Measurements from ENCODE around the gene PPP3CA.

The PPP3CA gene

DNA sequence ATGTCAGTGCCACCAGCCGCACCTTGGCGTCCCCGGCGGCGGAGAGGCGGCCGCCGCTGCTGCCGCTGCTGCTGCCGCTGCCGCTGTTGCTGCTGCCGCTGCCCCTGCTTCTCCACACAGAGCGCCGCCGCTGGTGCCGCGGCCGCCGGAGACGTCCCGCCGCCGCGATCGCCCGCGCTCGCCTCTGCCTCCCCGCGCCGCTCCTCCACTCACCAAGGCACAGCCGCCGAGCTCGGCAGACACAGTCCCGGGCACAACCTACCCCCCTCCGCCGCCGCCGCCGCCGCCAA, at the start of gene PPP3CA:
PPP3CA (minus strand) TSS at position 260 of the 290 bp plus-strand sequence.
- DNase-seq: no peak

DNA sequence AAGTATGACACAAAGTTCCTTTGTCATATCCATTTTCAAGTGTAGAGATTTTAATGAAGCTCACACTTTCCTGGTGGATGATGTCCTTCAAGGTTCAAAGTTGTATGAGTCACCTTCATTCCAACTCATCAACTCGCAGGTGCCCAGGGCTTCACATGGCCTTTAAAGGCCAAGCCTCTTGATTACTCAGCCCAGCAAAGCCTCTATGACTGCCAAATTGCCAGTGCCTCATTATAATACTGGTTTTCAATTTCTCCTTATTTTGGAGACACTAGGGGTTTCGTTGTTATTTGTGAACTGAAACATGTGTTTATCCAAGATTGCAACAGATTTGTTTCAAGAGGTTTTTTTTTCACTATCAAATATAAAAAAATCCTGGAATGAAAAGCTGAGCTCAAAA, 45.9 kb upstream of the PPP3CA start:
- no peak for DNase-seq

DNA sequence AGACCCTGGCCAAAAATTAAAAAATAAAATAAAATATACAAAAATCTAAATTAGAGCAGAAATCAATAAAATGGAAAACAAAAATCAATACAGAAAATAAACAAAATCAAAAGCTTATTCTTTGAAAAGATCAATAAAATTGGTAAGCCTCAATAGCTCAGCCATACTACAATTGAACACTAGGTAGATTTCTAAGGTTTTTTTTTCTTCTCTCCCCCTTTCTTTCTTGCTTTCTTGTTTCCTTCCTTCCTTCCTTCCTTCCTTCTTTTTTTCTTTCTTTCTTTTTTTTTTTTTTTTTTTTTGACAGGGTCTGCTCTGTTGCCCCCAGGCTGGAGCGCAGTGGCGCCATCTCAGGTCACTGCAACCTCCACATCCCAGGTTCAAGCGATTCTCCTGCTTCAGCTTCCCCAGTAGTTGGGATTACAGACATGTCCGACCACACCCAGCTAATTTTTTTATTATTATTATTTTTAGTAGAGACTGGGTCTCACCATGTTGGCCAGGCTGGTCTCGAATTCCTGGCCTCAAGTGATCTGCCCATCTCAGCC, 23.4 kb upstream of the PPP3CA start:
- DNase-seq: no peak

DNA sequence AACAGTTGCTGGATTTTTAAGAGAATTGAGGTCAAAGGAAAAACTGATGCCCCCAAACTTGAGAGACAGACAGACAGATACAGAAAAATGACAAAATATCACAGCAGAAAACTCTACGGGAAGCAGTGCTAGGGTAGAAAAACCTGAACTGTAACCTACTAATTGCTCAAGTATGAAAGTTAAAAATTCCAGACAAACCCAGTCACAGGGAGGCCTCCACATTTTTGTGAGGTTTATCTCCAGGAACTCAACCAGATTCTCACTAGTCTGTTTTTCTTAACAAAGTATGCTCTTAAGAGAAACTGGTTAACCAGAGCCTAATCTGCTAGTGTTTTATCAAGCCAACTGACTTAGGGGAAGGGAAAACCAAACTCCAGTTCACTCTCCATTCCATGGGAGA, 19.9 kb upstream of the PPP3CA start:
- DNase-seq: no peak

DNA sequence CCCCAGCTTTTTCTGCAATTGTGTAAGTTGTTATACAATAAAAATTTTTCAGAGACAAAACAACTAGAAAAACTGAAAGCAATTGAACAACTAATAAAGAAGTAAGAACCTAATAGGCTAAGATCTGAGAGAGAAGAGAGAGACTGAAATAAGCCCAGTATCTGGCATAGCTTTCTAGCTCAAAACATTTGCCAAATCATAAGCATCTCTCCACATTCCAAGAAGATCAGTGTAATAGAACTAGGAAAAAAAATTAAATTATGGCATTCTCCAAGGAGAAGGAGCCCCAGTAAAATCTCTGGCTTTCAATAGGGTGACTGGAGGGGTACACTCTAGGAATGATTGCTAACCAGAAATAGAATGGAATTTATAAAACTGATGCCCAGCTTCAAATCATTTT, 19.0 kb upstream of the PPP3CA start:
- DNase-seq: no peak

DNA sequence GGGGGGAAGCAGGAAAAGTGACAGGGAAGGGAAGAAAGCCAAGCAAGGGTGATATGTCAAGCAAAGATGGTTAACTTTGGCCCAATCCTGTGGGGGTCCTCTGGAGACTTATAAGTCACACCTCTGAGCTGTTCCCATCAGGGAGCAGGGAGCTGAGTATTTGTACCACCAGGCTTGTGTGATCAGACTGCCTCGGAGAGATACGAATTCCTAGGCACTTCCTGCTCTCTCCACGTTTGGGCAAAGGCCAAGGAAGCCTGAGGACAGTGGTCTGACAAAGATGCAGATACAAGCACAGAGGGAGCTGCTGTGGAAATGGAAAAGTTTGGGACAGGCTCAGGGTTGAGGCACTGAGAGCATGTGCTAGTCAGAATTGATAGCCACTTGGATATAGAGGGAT, 10.4 kb upstream of the PPP3CA start:
- no peak for DNase-seq

DNA sequence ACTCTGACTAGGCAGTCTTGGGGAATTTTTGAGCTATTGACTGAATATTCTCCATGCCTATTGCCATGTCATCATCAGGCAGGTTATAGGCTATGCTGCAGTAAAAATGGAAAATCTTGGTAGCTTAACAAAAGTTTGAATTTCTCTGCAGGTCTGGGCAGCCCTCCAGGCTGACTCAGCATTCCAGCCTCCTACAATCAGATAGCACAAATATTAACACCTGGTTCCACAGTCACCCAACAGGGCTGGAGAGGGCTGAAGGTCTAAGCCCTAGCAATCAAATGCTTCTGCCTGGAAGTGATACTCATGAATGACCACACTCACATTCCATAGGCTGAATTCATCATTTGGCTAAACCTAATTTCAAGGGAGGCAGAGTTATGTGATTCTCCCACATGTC, 9.6 kb upstream of the PPP3CA start:
- no peak for DNase-seq

DNA sequence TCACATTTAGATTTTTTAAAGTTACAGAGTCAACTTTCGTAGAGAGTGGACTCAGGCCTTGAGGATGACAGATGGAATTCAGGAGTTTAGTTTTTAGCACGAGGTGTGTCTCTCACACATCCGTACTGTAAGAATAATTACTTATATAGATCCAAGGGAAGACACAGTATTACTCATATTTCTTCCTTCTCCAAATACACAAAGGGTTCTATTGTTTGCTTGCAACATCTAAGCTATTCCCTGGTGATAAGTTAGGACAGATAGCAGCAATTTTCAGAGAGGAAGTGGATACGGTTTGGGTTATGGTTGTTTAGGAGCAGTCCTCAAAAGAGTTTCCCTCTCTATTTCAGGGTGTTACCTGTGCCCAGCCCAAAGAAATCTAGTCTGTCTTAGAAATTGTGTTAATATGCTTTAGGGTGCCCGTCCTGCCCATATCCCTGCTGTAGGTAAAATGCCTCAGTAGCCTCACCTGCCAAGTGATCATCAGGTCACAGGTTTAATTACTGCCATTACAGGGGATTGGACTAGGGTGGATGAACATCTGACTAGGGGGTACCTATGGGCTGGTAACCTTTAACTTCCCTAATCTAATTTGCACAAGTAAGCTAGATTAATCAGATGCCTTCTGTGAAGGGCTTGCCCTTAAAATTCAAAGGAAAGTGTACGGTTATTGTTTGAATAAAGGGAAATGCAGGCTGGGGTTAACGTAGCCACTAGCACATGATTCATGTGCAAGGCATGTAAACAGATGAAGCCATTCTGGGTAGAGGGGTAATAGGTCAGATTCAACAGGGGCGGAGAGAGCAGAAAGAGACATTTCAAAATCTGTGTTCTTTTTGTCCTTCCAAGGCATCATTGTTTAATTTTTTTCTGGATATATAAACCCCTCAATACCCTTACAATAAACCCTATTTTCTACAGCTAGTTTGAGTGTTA, 8.7 kb upstream of the PPP3CA start:
- DNase-seq: no peak

DNA sequence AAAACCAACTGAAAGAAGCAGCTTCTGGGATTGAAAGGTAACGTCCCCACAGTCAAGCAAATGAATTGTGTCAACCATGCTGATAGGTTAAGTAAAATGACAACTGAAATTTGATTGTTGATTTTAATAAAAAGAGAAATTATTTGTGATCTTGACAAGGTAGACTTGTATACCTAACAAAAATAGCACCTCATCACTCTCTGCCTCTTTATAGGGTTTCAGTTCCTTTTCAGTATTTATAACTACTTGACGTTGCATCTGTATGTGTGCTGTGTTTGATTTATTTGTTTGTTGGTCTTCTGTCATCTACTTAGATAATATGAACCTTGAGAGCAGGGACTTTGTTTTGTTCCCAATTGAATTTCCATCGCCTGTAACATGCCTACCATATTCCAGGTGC, 7.9 kb upstream of the PPP3CA start:
- no peak for DNase-seq

DNA sequence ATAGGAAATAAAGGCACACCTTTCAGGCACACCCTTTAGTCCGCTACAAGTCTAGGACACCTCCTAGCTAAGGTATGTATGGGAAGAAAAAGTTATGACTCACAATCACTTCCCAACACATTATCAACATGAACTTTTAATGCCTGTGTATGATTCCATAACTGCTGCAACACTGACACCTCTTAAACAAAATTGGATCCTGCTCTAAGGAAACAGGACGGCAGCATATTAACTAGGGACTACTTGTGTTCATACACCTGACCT, 2.4 kb upstream of the PPP3CA start:
- no peak for DNase-seq

DNA sequence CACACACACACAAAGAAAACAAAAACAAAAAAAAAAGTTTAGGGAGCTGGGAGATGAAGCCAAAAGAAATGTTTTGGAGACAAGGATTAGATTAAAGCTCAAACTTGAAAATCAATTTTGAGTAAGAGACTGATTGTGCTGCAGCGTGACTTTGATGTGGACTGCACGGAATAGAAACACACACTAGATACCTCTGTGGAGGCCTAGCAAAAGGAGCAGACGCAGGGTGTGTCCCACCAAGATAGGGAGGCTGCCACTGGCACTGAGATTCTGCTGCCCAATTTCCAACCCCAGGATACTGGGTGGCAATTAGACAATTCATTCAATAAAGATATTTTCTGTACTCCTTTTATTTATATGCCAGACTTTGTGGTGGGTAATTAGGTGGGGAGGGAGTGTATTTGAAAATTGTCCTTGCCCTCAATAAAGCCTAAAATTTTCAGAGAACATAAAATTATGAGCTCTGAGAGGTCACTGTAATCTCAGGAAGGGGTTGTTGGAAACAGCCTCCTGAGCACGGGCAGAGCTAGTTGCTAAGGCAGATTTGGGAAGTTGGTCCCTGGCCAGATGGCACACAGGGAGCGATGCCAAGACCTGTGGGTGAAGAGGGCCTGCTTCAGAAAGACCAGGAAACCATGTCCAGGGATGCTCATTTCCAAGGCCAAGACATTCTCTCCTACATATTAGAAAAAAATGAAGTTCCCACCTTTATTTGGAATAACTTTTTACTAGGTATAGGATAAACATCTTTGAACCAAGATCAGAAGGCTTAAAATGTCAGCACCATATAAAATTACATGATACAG, 1.9 kb upstream of the PPP3CA start:
- DNase-seq: no peak

DNA sequence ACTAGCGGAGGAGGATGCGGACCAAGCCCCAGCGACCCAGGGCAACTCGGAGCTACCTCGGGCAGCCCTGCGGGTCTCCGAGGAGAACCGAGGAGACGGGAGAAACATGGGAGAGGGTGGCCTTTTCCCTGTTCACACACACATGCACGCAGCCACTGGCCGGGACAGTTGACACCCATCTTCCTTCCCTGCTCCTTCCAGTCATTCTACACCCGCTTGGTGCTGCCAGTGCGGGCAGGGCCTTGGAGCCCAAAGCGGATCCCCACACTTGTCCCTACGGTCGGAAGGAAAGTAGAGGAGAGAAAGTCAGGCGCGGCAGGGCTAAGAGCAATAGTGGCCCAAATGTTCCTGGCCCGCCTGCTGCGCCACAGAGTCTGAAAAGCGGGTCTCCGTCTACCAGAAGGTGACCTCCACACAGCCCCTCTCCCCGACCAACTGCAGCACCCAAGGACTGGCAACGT, 1.1 kb upstream of the PPP3CA start:
- DNase-seq: no peak

DNA sequence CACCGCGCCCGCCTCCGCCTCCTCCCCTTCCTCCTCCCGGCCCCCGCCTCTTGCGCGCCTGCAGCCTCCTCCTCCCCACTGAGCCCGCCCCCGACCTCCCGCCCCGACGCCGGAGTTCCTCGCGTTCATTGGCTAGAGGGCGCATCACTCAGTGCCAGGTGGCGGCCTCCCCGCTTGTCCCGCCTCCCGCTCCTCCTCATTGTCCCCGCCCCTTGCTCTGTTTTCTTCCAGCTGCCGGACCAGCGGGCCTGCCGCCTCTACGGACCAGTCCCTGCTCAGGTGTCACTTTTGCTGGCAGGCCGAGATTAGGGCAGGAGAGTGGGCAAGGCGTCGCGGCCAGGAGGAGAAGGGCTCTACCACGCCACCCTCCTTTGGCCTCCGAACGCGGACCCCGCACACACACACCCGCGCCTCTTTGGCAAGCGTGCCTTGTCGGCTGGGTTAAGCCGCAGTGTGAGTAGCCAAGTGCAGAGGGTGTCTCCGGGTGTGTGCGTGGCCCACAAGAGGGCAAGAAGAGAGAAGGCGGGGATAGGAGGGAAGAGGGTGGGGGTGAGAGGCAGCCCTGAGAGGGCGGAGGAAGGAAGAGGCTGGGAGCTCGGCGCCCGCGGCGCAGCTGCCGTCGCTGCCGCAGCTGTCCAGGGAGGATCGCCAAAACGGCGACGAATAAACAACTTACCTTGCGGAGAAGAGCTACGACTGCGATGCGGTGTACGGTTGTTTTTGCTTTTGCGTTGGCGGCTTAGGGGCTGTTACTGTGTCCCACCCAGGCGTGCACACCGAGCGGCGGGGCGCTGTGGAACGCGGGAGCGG, 436 bp upstream of the PPP3CA start:
- DNase-seq: peak; percentile 94

DNA sequence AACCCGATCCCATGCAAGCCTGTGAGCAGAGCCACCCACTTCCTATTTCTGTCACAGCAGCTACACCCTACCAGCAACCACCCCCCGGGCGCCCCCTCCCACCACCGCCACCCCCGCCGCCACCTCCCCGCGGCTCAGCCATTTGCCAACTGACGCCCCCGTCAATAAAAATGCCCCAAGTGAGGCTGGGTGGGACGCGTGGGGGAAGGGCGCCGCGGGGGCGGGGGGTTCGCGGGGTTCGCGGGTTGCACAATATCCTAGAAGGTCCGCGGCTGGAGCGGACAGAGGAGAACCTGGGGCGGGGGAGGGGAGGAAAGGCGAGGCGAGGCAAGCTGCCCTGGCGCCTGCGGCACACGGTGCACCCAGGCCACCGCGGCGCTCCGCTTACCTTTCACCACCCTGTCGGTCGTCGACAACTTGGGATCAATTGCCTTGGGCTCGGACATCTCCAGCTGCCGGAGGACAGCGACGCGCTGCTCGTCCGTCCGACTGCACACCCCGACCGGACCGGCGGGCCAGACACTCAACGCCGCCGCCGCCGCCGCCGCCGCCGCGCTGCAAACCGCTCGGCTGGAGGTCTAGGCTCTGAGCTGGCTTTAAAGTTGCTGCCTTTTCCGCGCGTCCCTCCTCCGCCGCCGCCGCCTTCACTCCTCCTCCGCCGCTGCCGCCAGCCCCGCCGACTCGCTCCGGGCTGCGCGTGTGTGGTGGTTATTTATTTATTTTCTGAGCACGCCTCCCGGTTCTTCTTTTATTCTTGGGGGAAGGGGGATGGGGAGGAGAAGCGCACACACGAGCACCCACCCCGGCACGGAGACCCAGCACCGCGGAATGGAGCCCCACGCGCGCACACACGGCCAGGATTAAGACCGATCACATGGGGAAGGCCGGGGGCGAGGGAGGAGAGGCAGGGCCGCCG, 717 bp downstream of the PPP3CA start:
- peak; percentile 33 for DNase-seq

DNA sequence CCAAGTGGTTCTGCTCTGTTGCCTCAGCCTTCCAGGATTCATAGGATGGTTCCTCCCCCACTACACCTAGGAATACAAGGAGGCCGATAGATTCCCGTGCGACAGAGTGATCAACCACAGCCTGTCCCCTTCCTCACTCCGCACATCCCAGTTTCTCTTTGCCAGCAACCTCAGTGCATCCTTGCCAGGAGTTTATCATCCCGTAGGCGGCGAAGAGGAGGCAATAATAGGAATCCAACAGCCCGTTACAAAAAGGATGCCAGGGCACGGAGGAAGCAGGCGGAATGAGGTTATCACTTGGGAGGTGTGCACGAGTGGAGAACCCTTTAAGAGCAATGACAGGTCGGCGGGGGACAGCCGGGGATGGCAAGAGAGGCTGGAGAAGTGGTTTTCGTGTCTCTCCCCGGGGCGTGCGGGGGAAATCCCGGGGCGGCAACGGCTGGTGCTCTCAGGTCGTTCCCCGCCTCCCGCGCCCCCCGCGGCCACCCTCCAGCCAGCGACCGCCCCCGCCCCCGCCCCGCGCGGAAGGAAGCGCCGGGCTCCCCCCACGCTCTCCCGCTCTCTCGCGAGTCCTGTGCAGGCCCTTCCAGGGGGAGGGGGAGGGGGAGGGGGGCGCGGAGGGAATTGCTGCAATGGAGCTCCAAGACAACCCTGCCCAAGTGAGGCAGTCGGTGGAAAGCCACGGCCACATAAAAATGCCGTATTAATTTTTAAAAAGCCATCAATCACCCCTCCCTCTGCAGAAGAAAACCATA, 1.6 kb downstream of the PPP3CA start:
- DNase-seq: peak; percentile 35

DNA sequence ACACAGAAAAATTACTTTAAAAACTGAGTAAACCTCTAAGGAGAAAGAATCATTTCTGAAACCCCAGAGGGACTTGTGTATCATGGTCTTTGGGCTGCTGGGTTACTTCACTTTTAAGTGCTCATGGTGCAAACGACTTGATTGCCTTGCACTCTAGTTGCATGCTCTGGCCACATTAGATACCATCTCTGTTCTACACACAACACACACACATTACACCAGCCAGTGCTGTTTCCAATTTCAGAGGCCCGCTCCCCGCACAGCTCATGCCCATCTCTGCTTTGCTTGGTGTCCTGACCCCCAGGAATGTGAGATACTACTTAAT, 2.1 kb downstream of the PPP3CA start:
- no peak for DNase-seq

DNA sequence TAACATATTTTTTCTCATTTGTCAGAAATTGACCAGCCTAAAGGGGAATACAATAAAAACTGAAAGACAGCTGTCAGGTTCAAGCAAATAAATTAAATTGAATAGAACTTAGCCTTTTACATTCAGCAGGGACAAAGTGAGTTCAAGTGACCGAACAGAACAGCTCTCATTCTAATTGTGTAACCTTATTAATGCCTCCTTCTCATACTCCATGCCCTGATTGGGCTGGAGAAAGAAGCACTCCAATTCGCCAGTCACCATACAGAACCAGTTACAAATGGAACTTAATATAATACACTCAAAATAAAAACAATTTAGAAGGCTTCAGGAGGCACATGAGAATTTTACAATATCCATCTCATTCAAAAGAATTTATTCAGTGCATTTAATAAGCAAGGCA, 8.0 kb downstream of the PPP3CA start:
- DNase-seq: no peak

DNA sequence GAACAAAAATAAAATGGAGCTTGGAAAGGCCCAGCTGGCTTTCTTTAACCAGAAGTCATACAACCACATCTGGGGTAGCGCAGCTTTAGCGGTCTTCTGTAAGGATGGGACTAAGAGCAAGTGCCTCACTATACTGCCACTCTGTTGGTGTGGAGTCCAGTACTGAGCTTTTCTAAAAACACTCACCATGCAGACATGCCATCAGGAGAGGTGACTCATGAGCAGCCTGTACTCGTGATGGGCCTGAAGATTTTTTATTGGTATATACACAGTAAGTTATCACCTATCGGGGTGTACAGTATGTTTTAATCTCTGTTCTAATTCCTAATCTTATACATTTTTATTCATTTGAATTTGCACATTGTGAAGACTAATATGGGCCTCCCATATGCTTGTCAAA, 9.6 kb downstream of the PPP3CA start:
- no peak for DNase-seq

DNA sequence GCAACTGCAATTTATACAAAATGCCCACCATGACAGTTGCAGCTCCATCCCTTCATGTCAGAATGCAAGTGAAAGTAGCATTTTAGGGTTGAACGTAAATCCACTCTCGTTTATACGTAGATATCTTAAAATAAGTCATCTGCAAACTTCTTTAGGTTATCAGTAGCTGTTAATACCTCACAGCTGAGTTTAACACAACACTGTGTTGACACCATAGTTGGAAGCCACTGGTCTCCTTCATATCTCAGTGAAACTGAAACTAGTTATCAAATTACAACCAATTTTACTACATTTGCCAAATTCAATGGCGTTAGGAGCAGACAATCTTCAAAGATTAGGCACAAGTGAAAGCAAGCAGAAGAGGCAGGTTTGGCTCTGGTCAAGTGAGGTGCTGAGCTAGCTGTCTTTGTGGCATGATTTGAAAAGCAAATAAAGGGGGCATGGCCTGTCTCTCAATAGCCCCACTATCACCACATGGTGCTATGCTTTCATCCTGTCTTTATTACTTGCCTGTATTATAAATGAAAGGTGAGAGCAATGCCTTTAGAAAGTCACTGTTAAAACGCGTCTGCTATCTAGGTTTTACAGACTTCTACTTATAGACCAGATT, 12.3 kb downstream of the PPP3CA start:
- DNase-seq: peak; percentile 40

DNA sequence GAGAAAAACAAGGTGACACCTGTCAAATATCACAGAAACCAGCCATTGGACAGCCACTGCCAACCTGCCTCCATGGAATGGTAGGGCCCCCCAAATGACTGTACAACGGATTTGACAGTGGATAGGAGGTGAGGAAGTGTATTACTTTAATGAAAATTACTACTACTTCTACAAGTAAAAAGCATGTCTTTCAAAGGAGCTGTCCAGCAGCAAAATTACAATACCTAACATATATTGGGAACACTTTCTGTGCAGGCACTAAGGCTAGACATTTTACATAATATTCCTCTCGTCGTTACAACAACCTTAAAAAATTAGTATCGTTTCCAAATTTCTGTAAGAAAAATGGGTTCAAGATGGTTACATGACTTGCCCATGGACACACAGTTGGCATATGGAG, 14.9 kb downstream of the PPP3CA start:
- no peak for DNase-seq

DNA sequence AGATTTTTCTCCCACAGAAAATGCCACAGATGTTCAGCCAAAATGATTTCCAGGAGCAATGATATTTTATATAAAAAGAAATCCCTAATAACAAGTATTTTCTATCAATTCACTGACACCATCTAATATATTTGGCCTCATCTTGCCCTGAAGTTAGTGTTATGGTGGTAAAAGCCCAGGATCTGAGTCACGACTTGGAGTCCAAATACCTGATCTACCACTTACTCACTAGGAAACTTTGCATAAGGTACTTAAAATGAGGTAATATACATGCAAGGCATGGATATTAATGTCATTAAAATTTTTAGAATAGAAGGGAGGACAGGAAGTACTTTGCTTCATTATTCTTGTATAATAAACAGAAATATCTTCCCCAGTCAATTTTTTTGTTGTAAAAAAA, 16.3 kb downstream of the PPP3CA start:
- DNase-seq: no peak
